T-helper 1 cell (primary cell): ENCODE data around the gene OR2S2.
"Not testable (repeated sequence)": the region's sequence is repeated elsewhere in the genome, so short reads cannot be mapped to it uniquely, and the experiment has no call there.

Experiments
- DNase-seq, 5 donors: peaks; one replicate each; pipeline ENCODE4 v3.0.0-alpha.2; 2012 to 2020
- total RNA-seq, 4 donors: gene quantifications; one replicate each; lab custom pipeline; 2026; lab: John Stamatoyannopoulos, UW

The OR2S2 gene
- 0 to 0.08 (median 0) reads per million in 4 donors for total RNA-seq

DNA sequence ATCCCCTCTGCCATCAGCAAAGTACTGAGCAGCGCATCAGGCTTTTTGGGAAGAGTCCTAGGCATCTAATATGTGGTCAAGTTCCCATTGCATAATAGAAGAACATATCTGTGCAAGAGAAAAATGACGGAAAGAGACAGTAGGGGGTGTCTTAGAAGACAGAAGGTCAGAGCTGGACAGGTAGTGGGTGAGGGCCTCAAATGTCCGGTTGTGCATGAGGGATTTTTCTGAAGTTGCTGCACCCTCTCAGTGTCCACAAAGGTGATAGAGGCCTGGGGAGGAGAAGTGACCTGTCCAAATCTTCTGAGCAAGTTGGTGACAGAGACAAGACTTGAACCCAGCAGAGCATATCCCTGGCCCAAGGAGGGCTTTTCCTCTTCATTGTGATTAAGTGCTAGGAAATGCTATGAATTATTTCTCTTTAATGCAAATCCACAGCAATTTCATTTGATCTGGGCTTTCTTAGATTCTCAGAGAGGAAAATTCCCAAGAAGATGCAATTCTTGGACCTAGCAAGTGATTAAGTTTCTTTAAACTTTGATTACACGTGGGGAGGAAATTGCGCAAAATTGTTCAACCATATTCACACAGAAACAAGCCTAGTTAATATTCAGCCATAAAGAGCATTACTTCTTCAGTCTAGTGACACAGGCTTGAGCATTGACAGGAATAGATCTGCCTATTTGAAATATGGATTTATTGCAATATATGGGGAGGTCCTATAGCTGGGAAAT, at the start of gene OR2S2:
Gene OR2S2 (minus strand): TSS at position 51 of the 734 bp plus-strand sequence. CDS start 56 bp downstream, outside the sequence.
- no peak for DNase-seq

DNA sequence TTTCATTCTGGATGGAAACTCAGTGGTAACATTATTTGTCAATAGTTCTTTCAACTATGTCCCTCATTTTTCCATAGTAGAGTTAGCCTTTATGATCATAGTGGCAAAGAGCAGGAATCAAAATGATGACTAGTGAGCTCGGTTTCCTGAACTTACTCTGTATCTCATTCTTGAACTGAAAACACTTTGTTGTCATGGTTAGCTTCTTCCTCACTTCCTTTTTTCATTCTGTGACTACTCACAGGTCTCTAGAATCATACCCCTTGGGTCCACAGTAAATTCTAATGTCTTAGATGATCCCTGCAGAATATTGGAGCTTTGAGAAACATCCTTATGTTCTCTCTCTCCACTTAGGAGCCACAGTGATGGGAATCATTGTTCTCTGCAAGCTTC, 49.4 kb upstream of the OR2S2 start:
- DNase-seq: peak in 1 of 5 donors; percentile 19

- no peak for DNase-seq
These were observed 48.8 kb upstream of the OR2S2 start for GRCh38 chr9:36006549-36007315.

- DNase-seq: no peak
These were observed 47.9 kb upstream of the OR2S2 start for GRCh38 chr9:36005891-36006290.

DNA sequence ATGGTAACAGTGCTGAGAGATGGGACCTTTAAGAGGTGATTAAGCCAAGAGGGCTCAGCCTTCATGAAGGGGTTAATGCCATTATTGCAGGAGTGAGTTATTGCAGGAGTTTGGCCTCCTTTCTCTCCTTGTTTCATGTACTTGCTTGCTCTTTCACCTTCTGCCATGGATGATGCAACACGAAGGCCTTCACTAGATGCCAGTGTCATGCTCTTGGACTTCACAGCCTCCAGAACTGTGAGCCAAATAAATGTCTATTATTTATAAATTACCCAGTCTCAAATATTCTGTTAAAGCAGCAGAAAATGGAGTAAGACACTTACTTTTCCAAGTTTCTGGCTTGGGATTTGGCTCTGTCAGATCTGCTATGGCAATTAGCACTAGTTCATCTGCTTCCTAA, 40.4 kb upstream of the OR2S2 start:
- no peak for DNase-seq

GRCh38 chr9:35997016-35997415, 39.1 kb upstream of the OR2S2 start:
- DNase-seq: not testable (repeated sequence)

GRCh38 chr9:35996358-35996970, 38.5 kb upstream of the OR2S2 start:
- DNase-seq: no peak

- DNase-seq: no peak
These were observed 37.0 kb upstream of the OR2S2 start for GRCh38 chr9:35994959-35995358.

DNA sequence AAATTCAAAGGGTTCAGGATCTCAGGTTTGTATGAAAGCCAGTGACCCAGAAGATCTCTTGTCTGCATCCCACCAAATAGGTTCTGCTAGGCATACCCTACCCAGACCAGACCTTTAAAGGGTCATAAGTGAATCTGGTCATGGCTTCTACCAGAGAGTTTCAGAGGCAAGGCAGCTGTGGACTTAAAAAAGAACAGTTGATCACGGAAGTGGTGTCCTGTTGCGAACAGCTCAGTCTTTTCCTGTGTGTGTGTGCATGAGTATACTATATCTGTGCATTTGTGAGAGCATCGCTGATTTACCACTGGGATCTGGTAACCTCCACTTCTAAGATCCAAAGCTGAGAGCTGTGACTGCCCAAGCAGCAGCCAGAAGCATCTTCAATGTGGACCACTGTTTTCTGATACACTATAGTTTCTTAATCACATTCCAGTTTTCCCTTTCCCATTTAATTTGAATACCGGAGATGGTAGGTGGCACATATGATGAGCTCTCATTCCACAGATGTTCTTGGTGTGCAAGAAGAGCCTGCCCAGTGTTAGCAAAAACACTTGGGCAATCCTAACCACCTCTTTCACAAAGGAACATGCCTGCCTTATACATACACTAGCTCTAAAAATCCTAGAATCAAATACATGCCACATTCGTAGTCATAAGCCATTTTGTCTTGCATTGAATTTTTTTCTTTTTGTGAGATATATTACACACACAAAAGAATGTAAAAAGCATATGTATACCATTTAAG, 36.2 kb upstream of the OR2S2 start:
- DNase-seq: no peak

GRCh38 chr9:35993136-35993535, 35.2 kb upstream of the OR2S2 start:
- not testable (repeated sequence) for DNase-seq

DNA sequence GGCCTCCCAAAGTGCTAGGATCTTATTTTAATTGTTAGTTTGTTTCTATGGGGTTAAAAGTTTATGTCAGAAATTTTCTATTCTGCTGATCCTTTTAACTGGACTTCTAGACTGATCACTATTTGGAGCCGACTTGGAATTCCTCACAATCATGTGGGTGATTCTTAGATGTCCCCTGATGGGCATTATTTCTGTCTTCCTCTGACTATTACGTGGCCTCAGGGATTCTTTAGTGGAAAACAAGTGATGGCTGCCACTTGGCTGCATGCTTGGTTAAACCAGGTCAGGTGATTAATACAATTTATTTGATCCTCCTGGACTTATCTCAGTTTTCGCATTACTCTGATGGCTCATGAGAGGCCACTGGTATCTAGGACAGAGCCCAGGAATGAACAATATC, 32.2 kb upstream of the OR2S2 start:
- no peak for DNase-seq

DNA sequence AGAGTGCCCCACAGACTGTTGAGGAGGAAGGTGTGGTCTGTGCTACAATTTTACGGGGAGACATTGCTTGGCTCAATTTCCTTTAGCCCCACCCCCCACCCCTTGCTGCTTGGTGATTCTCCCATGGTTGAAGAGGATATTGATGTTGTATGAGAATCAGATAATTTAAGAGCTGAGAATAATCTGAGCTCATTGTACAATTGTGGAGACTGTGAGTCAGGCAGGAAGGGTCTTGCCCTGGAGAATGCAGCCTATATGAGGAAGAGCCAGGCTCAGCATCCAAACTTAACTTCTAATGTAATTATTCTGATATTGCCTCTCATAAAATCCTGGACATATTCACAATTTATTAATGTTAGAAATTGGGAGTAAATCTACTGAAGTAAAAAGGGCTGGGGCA, 26.1 kb upstream of the OR2S2 start:
- no peak for DNase-seq

GRCh38 chr9:35981699-35982098, 23.7 kb upstream of the OR2S2 start:
- DNase-seq: no peak

GRCh38 chr9:35980289-35981011, 22.5 kb upstream of the OR2S2 start:
- no peak for DNase-seq

- DNase-seq: no peak
These were observed 20.8 kb upstream of the OR2S2 start for GRCh38 chr9:35978792-35979191.

GRCh38 chr9:35976726-35977125, 18.8 kb upstream of the OR2S2 start:
- DNase-seq: no peak

DNA sequence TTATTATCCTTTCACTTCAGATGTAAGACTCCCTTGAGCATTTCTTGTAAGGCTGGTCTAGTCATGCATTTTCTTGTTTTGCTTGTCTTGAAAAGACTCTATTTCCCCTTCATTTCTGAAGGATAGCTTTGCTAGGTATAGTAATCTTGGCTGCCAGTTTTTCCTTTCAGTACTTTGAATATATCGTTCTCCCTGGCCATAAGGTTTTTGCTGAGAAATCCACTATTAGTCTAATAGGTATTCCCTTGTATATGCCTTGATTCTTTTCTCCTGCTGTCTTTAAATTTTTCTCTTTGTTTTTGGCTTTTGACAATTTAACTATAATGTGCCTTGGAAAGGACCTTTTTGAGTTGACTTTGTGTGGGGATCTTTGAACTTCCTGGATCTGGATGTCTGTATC, 16.8 kb upstream of the OR2S2 start:
- DNase-seq: no peak

- peak in 2 of 5 donors; percentile 4 to 5 for DNase-seq
These were observed 14.1 kb upstream of the OR2S2 start for GRCh38 chr9:35972093-35972492.

- DNase-seq: no peak
These were observed 9.1 kb upstream of the OR2S2 start for GRCh38 chr9:35967042-35967441.

- no peak for DNase-seq
These were observed 8.5 kb upstream of the OR2S2 start for GRCh38 chr9:35966433-35966832.

- no peak for DNase-seq
These were observed 7.1 kb upstream of the OR2S2 start for GRCh38 chr9:35965011-35965410.
